ENCODE results near the gene KLK14.

KLK14 gene

DNA sequence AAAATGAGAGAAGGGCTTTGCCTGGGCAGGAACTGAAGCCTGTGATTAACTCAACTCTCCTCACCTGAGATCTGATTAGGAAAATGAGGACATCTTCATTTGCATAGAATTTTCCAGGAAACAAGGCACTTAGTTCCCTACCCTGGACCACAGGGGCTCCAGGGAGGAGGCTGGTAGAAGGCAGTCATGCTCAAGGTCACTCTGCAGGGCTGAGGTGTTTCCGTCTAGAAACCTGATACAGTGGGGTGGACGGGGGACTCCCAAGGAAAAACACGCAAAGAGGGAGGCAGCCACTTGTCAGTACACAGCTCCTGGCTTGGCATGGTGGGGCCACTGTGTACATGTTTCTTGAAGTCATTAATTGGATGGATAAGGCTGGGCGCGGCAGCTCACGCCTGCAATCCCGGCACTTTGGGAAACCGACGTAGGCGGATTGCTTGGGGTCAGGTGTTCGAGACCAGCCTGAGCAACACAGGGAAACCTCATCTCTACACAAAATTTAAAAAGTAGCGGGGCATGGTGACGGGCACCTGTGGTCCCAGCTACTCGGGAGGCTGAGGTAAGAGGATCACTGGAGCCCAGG is 6.0 kb downstream of the KLK14 start:
- TF ChIP-seq, protein P1, sequence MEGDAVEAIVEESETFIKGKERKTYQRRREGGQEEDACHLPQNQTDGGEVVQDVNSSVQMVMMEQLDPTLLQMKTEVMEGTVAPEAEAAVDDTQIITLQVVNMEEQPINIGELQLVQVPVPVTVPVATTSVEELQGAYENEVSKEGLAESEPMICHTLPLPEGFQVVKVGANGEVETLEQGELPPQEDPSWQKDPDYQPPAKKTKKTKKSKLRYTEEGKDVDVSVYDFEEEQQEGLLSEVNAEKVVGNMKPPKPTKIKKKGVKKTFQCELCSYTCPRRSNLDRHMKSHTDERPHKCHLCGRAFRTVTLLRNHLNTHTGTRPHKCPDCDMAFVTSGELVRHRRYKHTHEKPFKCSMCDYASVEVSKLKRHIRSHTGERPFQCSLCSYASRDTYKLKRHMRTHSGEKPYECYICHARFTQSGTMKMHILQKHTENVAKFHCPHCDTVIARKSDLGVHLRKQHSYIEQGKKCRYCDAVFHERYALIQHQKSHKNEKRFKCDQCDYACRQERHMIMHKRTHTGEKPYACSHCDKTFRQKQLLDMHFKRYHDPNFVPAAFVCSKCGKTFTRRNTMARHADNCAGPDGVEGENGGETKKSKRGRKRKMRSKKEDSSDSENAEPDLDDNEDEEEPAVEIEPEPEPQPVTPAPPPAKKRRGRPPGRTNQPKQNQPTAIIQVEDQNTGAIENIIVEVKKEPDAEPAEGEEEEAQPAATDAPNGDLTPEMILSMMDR (conservative IDR thresholded peaks at IDR 0.05; ENCODE audit: control insufficient read depth, insufficient read depth, low read depth, low read length) = no peak
- H3K4me3 ChIP-seq (ENCODE audit: control insufficient read depth, low read depth, low read length) = no peak overlapping the region

DNA sequence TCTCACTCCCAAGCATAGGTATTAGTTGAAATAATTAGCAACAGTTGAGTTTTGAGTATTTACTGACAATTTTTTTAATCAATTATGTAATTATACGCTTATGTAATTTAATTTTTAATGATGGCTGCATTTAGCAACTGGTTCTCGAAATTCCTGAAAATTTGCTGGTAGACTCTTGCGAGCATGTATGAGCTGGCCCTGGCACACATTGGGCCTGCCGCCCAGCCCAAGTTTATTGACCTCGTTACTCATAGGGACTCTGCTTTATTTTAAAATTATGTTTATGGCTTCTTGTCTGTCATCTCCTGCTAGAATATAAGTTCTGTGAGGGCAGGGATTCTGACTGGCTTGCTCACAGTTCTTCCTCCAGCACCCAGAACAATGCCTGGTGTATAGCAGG is 6.7 kb downstream of the KLK14 start:
- TF ChIP-seq, protein P1 (conservative IDR thresholded peaks at IDR 0.05; ENCODE audit: control insufficient read depth, insufficient read depth, low read depth, low read length) = no peak
- H3K4me3 ChIP-seq (ENCODE audit: control insufficient read depth, low read depth, low read length) = no peak overlapping the region
- DNase-seq (ENCODE audit: low read depth) = no peak

More for the DNA sequence above, 6.0 kb downstream of the KLK14 start:
- no peak for DNase-seq (ENCODE audit: low read depth)

DNA sequence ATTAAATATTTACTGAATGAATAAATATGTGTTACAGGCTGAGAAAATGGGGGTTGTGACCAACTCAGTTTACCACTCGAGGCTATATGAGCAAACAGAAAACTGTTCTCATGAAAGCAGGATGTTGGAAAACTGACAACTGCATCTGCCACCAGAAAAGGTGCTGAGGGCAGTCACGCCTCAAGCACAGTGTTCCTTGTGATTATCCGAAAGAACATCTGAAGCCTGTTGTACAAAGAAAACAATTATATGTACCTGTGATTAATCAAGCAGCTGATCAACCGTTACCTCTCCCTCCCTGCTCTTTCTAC is 11.6 kb downstream of the KLK14 start:
- TF ChIP-seq, protein P1 (conservative IDR thresholded peaks at IDR 0.05; ENCODE audit: control insufficient read depth, insufficient read depth, low read depth, low read length) = no peak
- DNase-seq (ENCODE audit: low read depth) = no peak
- no peak overlapping the region for H3K4me3 ChIP-seq (ENCODE audit: control insufficient read depth, low read depth, low read length)

DNA sequence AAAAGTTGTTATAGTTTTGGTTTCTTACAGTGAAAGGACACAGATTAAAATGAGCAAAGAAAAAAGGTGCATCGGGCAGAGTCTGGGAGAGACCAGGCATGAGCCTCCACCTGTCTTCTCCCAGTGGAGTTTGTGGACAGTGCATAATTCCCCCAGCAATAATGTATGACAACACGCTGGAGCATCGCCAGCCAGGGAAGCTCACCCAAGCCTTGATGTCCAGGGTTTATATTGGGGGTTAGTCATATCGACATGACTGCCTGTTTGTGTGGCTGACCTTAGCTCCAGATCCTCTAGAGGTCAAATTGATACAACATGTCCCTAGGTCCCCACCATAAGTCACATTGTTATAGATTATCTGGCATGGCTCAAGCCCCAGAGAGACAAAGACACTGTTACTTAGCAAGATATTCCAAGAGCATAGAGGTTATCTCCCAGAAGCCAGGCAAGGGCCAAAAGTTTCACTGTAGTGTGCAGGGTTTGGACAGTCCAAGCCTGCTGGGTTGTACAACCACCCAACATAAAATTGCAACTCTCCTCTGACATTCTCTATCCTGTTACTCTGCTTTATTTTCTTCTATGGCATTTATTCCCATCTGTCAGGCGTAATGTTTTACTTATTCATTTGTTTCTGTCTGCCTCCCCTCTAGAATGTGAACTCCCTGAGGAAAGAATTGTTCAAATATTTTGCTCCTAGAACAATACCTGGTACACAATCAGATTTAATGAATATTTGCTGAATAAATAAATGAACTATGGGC is 12.2 kb downstream of the KLK14 start:
- TF ChIP-seq, protein P1 (conservative IDR thresholded peaks at IDR 0.05; ENCODE audit: control insufficient read depth, insufficient read depth, low read depth, low read length) = no peak
- no peak for DNase-seq (ENCODE audit: low read depth)
- no peak overlapping the region for H3K4me3 ChIP-seq (ENCODE audit: control insufficient read depth, low read depth, low read length)

DNA sequence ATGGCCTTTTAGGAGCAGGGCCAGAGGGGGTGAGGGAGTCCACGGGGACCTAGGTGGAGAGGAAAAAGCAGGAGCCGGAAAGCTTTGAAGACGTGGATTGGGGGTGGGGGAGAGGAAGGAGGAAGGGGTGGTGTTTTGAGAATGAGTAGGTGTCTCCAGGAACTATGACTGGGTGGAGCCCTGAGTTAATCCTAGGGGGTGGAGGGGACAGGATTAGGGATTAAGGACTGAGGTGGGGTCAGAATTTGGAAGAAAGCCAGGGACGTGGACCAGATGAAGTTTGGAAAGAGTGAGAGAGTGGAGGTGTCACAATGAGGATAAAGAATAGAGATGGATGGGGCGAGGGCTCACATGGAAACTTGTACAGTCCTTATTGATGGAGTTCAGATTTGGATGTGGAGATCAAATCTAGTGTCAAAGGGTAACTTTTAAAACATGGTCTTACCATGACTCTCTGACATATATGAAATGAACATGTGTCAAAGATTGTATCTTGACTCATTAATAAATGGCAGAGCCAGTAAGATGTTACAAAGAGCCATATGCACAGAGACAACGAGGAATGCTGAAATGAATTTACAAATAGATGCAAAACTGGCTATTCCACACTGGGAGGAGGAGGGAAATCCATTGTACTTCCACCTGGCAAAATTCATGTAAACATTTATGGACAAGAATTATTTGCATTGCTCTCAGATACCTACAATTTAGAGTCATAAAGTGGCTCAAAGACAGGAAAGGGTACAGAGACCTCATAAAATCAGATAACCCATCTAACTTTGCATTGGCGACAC is 16.1 kb downstream of the KLK14 start:
- DNase-seq (ENCODE audit: low read depth) = no peak
- no peak overlapping the region for H3K4me3 ChIP-seq (ENCODE audit: control insufficient read depth, low read depth, low read length)

DNA sequence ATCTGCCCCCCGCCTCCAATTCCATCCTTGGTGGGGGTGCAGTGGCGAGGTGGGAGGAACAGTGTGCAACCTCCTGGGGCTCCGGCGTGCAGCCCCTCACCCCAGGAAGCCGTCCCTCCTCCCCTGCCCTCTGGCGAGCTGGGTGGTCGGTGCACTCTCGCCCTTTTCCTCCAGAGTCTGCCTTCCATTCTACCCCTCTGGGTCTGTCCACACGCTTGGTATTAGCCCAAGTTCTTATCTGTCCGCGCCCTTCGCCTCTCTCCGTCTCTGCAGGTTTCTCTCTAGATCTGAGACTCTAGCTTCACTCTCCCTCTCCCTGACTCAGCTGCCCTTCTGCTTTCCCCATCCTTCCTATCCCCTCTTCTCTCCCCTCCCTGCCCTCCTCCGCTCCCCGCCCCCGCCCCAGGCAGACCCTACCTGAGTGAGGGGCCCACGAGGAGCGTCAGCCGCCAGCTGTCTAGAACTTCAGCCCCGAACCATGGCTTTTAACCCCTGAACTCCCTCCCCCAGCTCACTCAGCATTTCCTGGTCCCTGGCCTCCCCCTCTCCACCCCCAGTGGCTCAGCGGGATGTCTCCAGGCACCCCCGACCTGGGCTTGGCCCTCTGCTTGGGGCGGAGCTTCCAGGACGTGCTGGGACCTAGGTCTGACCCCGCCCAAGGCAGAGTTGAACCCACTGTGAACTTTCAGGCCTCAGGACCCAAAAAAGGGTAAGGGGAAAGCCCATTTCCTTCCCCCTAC is 17.3 kb downstream of the KLK14 start:
- TF ChIP-seq, protein P1 (conservative IDR thresholded peaks at IDR 0.05; ENCODE audit: control insufficient read depth, insufficient read depth, low read depth, low read length) = no peak
- H3K4me3 ChIP-seq (ENCODE audit: control insufficient read depth, low read depth, low read length) = no peak overlapping the region
- DNase-seq (ENCODE audit: low read depth) = no peak

More for the DNA sequence above, 16.1 kb downstream of the KLK14 start:
- TF ChIP-seq, protein P1 (conservative IDR thresholded peaks at IDR 0.05; ENCODE audit: control insufficient read depth, insufficient read depth, low read depth, low read length) = no peak

Measured in fibroblast of mammary gland (primary cell).